Measurements from ENCODE around the gene SCUBE1. TPM values are rescaled to one million over a fixed set of nuclear protein-coding genes. Genes with fewer than 3 reads are reported as not detected.

Gene SCUBE1
- total RNA-seq, 1 donor from 2014 or later = 16.6 TPM

- no peak overlapping the region for H3K27ac ChIP-seq
- no peaks in the 10 kb centered on the region for H3K27me3 ChIP-seq (ENCODE audit: low read depth)
- H3K4me3 ChIP-seq = no peak overlapping the region
- H3K36me3 ChIP-seq = no peaks in the 10 kb centered on the region
- no peak for TF ChIP-seq CTCF (IDR thresholded peaks at IDR 0.05)
- intact Hi-C loops (cut with DNase I) = no loop called here
- DNase-seq = peak; percentile 39
- ATAC-seq = no peak
- no peaks in the 10 kb centered on the region for H3K9me3 ChIP-seq
- no peaks in the 10 kb centered on the region for H3K4me1 ChIP-seq
Observed at GRCh38 chr22:43205261-43205691, 137.9 kb downstream of the SCUBE1 start.

GRCh38 chr22:43203471-43203981 is 139.6 kb downstream of the SCUBE1 start:
- ATAC-seq (no peak), DNase-seq (no peak)
- no peak for TF ChIP-seq CTCF (IDR thresholded peaks at IDR 0.05)
- no peaks in the 10 kb centered on the region for H3K4me1 ChIP-seq
- H3K4me3 ChIP-seq = no peak overlapping the region
- no peak overlapping the region for H3K27ac ChIP-seq
- no peaks in the 10 kb centered on the region for H3K27me3 ChIP-seq (ENCODE audit: low read depth)
- no peaks in the 10 kb centered on the region for H3K9me3 ChIP-seq
- intact Hi-C loops (cut with DNase I) = no loop called here
- H3K36me3 ChIP-seq = no peaks in the 10 kb centered on the region

GRCh38 chr22:43202756-43203410 is 140.3 kb downstream of the SCUBE1 start:
- H3K27ac ChIP-seq = no peak overlapping the region
- DNase-seq = peak; percentile 26
- H3K27me3 ChIP-seq (ENCODE audit: low read depth) = peaks cover under 1% of the 10 kb centered on the region
- H3K36me3 ChIP-seq = no peaks in the 10 kb centered on the region
- no peak for ATAC-seq
- no peak overlapping the region for H3K4me3 ChIP-seq
- no peaks in the 10 kb centered on the region for H3K4me1 ChIP-seq
- no peaks in the 10 kb centered on the region for H3K9me3 ChIP-seq
- intact Hi-C loops (cut with DNase I) = no loop called here
- TF ChIP-seq CTCF (IDR thresholded peaks at IDR 0.05) = no peak

GRCh38 chr22:43202326-43202725 is 140.8 kb downstream of the SCUBE1 start:
- H3K27me3 ChIP-seq (ENCODE audit: low read depth) = peaks cover 3% of the 10 kb centered on the region
- no peak for ATAC-seq
- H3K36me3 ChIP-seq = no peaks in the 10 kb centered on the region
- no peak for DNase-seq
- H3K27ac ChIP-seq = no peak overlapping the region
- no peak overlapping the region for H3K4me3 ChIP-seq
- H3K4me1 ChIP-seq = no peaks in the 10 kb centered on the region
- no peak for TF ChIP-seq CTCF (IDR thresholded peaks at IDR 0.05)
- intact Hi-C loops (cut with DNase I) = no loop called here
- H3K9me3 ChIP-seq = no peaks in the 10 kb centered on the region

GRCh38 chr22:43201486-43202219 is 141.5 kb downstream of the SCUBE1 start:
- H3K27ac ChIP-seq = no peak overlapping the region
- no peaks in the 10 kb centered on the region for H3K4me1 ChIP-seq
- no peak overlapping the region for H3K4me3 ChIP-seq
- peaks cover 3% of the 10 kb centered on the region for H3K27me3 ChIP-seq (ENCODE audit: low read depth)
- no peak for TF ChIP-seq CTCF (IDR thresholded peaks at IDR 0.05)
- H3K36me3 ChIP-seq = no peaks in the 10 kb centered on the region
- intact Hi-C loops (cut with DNase I) = no loop called here
- H3K9me3 ChIP-seq = no peaks in the 10 kb centered on the region
- ATAC-seq = no peak
- DNase-seq = peak; percentile 38
